ENCODE measurements around the gene SECISBP2.
"Not testable (repeated sequence)": the region's sequence is repeated elsewhere in the genome, so short reads cannot be mapped to it uniquely, and the experiment has no call there.

SECISBP2 gene

GRCh38 chr9:89282248-89282968 lies 35.9 kb upstream of the SECISBP2 start:
- H3K9me3 ChIP-seq (ENCODE audit: control insufficient read depth in 2 of 2, low read length in 2 of 2); H3K9ac ChIP-seq (ENCODE audit: low read length in 2 of 2); H3K4me1 ChIP-seq (ENCODE audit: control insufficient read depth, insufficient read depth, low read length); H3K36me3 ChIP-seq (ENCODE audit: control insufficient read depth in 2 of 2, insufficient read depth in 2 of 2, low read length in 2 of 2); H3K27ac ChIP-seq (ENCODE audit: low read length); H3K27me3 ChIP-seq (ENCODE audit: control insufficient read depth in 1 of 2, insufficient read depth in 2 of 2, low read length in 2 of 2): not testable (repeated sequence)
- peak overlapping the region in 1 of 2 donors; percentile 44 for H3K4me3 ChIP-seq (ENCODE audit: low read length in 2 of 2)

- Histone ChIP-seq H3K4me3 (ENCODE audit: low read length in 2 of 2) (no peak overlapping the region), H3K9me3 (ENCODE audit: control insufficient read depth in 2 of 2, low read length in 2 of 2) (no peaks in the 10 kb centered on the region), H3K27ac (ENCODE audit: low read length) (no peak overlapping the region), H3K4me1 (ENCODE audit: control insufficient read depth, insufficient read depth, low read length) (no peaks in the 10 kb centered on the region), H3K9ac (ENCODE audit: low read length in 2 of 2) (no peak overlapping the region), H3K27me3 (ENCODE audit: control insufficient read depth in 1 of 2, insufficient read depth in 2 of 2, low read length in 2 of 2) (no peaks in the 10 kb centered on the region), H3K36me3 (ENCODE audit: control insufficient read depth in 2 of 2, insufficient read depth in 2 of 2, low read length in 2 of 2) (peaks cover 0 to 2% of the 10 kb centered on the region in 2 donors)
These were observed 34.2 kb upstream of the SECISBP2 start for GRCh38 chr9:89284076-89284475.

- Histone ChIP-seq H3K36me3 (ENCODE audit: control insufficient read depth in 2 of 2, insufficient read depth in 2 of 2, low read length in 2 of 2) (peaks cover 0 to 2% of the 10 kb centered on the region in 2 donors), H3K9ac (ENCODE audit: low read length in 2 of 2) (no peak overlapping the region)
These were observed 26.6 kb upstream of the SECISBP2 start for GRCh38 chr9:89291741-89292140.

GRCh38 chr9:89293014-89293413 lies 25.3 kb upstream of the SECISBP2 start:
- Histone ChIP-seq H3K4me1 (ENCODE audit: control insufficient read depth, insufficient read depth, low read length) (no peaks in the 10 kb centered on the region), H3K36me3 (ENCODE audit: control insufficient read depth in 2 of 2, insufficient read depth in 2 of 2, low read length in 2 of 2) (no peaks in the 10 kb centered on the region), H3K9ac (ENCODE audit: low read length in 2 of 2) (no peak overlapping the region), H3K4me3 (ENCODE audit: low read length in 2 of 2) (no peak overlapping the region), H3K9me3 (ENCODE audit: control insufficient read depth in 2 of 2, low read length in 2 of 2) (peaks cover 0 to 2% of the 10 kb centered on the region in 2 donors), H3K27ac (ENCODE audit: low read length) (no peak overlapping the region), H3K27me3 (ENCODE audit: control insufficient read depth in 1 of 2, insufficient read depth in 2 of 2, low read length in 2 of 2) (no peaks in the 10 kb centered on the region)

More at GRCh38 chr9:89291741-89292140, 26.6 kb upstream of the SECISBP2 start:
- Histone ChIP-seq H3K27ac (ENCODE audit: low read length) (no peak overlapping the region), H3K4me3 (ENCODE audit: low read length in 2 of 2) (no peak overlapping the region), H3K27me3 (ENCODE audit: control insufficient read depth in 1 of 2, insufficient read depth in 2 of 2, low read length in 2 of 2) (no peaks in the 10 kb centered on the region), H3K9me3 (ENCODE audit: control insufficient read depth in 2 of 2, low read length in 2 of 2) (peaks cover 0 to 2% of the 10 kb centered on the region in 2 donors), H3K4me1 (ENCODE audit: control insufficient read depth, insufficient read depth, low read length) (no peaks in the 10 kb centered on the region)

GRCh38 chr9:89295400-89295799 lies 22.9 kb upstream of the SECISBP2 start:
- no peak overlapping the region for H3K27ac ChIP-seq (ENCODE audit: low read length)
- H3K4me1 ChIP-seq (ENCODE audit: control insufficient read depth, insufficient read depth, low read length): no peaks in the 10 kb centered on the region
- H3K27me3 ChIP-seq (ENCODE audit: control insufficient read depth in 1 of 2, insufficient read depth in 2 of 2, low read length in 2 of 2): no peaks in the 10 kb centered on the region
- H3K9ac ChIP-seq (ENCODE audit: low read length in 2 of 2): no peak overlapping the region
- H3K9me3 ChIP-seq (ENCODE audit: control insufficient read depth in 2 of 2, low read length in 2 of 2): peaks cover 0 to 2% of the 10 kb centered on the region in 2 donors
- H3K36me3 ChIP-seq (ENCODE audit: control insufficient read depth in 2 of 2, insufficient read depth in 2 of 2, low read length in 2 of 2): no peaks in the 10 kb centered on the region
- H3K4me3 ChIP-seq (ENCODE audit: low read length in 2 of 2): no peak overlapping the region

GRCh38 chr9:89301996-89302395 lies 16.3 kb upstream of the SECISBP2 start:
- not testable (repeated sequence) for H3K27me3 ChIP-seq (ENCODE audit: control insufficient read depth in 1 of 2, insufficient read depth in 2 of 2, low read length in 2 of 2); H3K9ac ChIP-seq (ENCODE audit: low read length in 2 of 2); H3K4me1 ChIP-seq (ENCODE audit: control insufficient read depth, insufficient read depth, low read length); H3K36me3 ChIP-seq (ENCODE audit: control insufficient read depth in 2 of 2, insufficient read depth in 2 of 2, low read length in 2 of 2); H3K27ac ChIP-seq (ENCODE audit: low read length); H3K4me3 ChIP-seq (ENCODE audit: low read length in 2 of 2); H3K9me3 ChIP-seq (ENCODE audit: control insufficient read depth in 2 of 2, low read length in 2 of 2)

DNA sequence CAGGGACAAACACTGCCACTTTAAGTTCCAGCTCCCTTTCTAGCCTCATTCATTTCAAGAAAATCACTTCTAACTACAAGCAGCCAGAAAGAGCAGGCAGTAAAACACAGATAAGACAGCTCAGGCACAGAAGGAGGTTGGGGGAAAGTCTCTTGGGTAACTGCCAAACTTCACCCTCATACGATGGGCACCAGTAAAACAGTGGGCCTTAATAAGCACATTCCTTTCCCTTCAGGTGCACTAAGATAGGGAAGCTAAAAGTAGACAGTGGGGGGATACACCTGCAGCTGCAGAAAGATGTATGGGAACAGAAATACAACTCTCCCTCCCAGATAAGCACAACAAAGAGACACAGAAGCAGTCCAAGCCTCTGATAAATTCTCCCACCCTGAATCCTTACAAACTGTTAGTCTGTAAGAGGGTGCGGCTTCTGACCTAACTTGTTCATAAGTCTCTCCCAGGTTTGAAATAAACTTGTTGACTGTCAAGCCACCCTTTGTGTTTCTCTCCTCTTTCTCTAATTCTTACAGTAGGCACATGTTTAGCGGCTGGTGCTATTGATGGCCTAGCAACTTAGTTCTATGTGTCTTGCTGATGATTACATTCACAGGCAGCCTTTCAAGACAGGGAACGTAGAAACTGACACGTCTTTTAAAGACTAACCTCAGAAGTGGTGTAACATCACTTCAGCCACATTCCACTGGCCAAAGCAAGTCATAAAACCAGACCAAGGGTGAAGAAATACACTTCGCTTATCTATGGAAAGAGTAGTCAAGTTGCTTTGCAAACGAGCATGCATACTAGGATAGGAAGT lies 14.1 kb upstream of the SECISBP2 start:
- Histone ChIP-seq H3K27me3 (ENCODE audit: control insufficient read depth in 1 of 2, insufficient read depth in 2 of 2, low read length in 2 of 2) (no peaks in the 10 kb centered on the region), H3K27ac (ENCODE audit: low read length) (no peak overlapping the region), H3K4me3 (ENCODE audit: low read length in 2 of 2) (no peak overlapping the region), H3K9ac (ENCODE audit: low read length in 2 of 2) (no peak overlapping the region), H3K9me3 (ENCODE audit: control insufficient read depth in 2 of 2, low read length in 2 of 2) (no peaks in the 10 kb centered on the region), H3K4me1 (ENCODE audit: control insufficient read depth, insufficient read depth, low read length) (no peaks in the 10 kb centered on the region), H3K36me3 (ENCODE audit: control insufficient read depth in 2 of 2, insufficient read depth in 2 of 2, low read length in 2 of 2) (no peaks in the 10 kb centered on the region)

DNA sequence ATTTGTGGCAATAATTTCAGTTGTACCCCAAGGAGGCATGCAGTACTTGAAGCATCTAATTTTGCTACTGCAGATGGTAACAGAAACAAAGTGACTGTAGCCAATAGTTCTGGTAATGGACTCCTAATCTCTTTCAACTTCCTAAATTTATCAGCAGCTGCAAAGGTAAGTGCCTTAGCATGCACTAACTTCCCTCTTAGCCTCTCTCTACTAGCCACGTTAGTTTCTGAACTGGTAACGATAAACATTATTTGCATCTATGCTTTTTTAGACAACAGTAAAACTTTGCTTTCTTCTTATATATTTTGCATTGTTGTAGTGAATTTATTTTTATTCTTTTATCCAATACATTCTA lies 13.5 kb upstream of the SECISBP2 start:
- Histone ChIP-seq H3K36me3 (ENCODE audit: control insufficient read depth in 2 of 2, insufficient read depth in 2 of 2, low read length in 2 of 2) (no peaks in the 10 kb centered on the region), H3K9ac (ENCODE audit: low read length in 2 of 2) (no peak overlapping the region), H3K4me1 (ENCODE audit: control insufficient read depth, insufficient read depth, low read length) (peaks cover 4% of the 10 kb centered on the region), H3K27ac (ENCODE audit: low read length) (no peak overlapping the region), H3K4me3 (ENCODE audit: low read length in 2 of 2) (no peak overlapping the region), H3K27me3 (ENCODE audit: control insufficient read depth in 1 of 2, insufficient read depth in 2 of 2, low read length in 2 of 2) (no peaks in the 10 kb centered on the region), H3K9me3 (ENCODE audit: control insufficient read depth in 2 of 2, low read length in 2 of 2) (no peaks in the 10 kb centered on the region)

- Histone ChIP-seq H3K4me3 (ENCODE audit: low read length in 2 of 2) (no peak overlapping the region), H3K36me3 (ENCODE audit: control insufficient read depth in 2 of 2, insufficient read depth in 2 of 2, low read length in 2 of 2) (no peaks in the 10 kb centered on the region), H3K9me3 (ENCODE audit: control insufficient read depth in 2 of 2, low read length in 2 of 2) (no peaks in the 10 kb centered on the region), H3K9ac (ENCODE audit: low read length in 2 of 2) (no peak overlapping the region), H3K27me3 (ENCODE audit: control insufficient read depth in 1 of 2, insufficient read depth in 2 of 2, low read length in 2 of 2) (no peaks in the 10 kb centered on the region), H3K4me1 (ENCODE audit: control insufficient read depth, insufficient read depth, low read length) (peaks cover 5% of the 10 kb centered on the region), H3K27ac (ENCODE audit: low read length) (no peak overlapping the region)
These were observed 12.4 kb upstream of the SECISBP2 start for GRCh38 chr9:89305868-89306267.

- H3K9me3 ChIP-seq (ENCODE audit: control insufficient read depth in 2 of 2, low read length in 2 of 2): no peaks in the 10 kb centered on the region
- H3K27ac ChIP-seq (ENCODE audit: low read length): no peak overlapping the region
- H3K36me3 ChIP-seq (ENCODE audit: control insufficient read depth in 2 of 2, insufficient read depth in 2 of 2, low read length in 2 of 2): no peaks in the 10 kb centered on the region
- peaks cover 13% of the 10 kb centered on the region for H3K4me1 ChIP-seq (ENCODE audit: control insufficient read depth, insufficient read depth, low read length)
- H3K9ac ChIP-seq (ENCODE audit: low read length in 2 of 2): no peak overlapping the region
- no peaks in the 10 kb centered on the region for H3K27me3 ChIP-seq (ENCODE audit: control insufficient read depth in 1 of 2, insufficient read depth in 2 of 2, low read length in 2 of 2)
- H3K4me3 ChIP-seq (ENCODE audit: low read length in 2 of 2): no peak overlapping the region
These were observed 9.1 kb upstream of the SECISBP2 start for GRCh38 chr9:89309166-89309565.
